Omental fat pad (tissue), 4 donors: Measurements from ENCODE around the gene DDX42. TPM values are rescaled to one million over a fixed set of nuclear protein-coding genes. Genes with fewer than 3 reads are reported as not detected.

Source experiments
- ATAC-seq: fragments of 150-250 bp; one replicate; pipeline ENCODE4 v1.9.1; 2016; ENCODE audit warnings: mild to moderate bottlenecking, moderate library complexity; ENCODE audit not compliant: low FRiP score
- DNase-seq: peaks from one replicate; pipeline ENCODE4 v3.0.0-alpha.2; 2019; ENCODE audit warnings: low spot score
- total RNA-seq, 4 donors: library from RNA; depleted of rRNA; stranded (reverse); fragments of >200 nt; gene quantifications; one replicate each; pipeline ENCODE4 v1.1.0, GENCODE V29; 2016
- TF ChIP-seq, protein P1 (sequence below), 3 donors: fragments of 450-650 bp; IDR thresholded peaks; one replicate each; pipeline ENCODE4 v1.5.1; 2016 to 2017; ENCODE audit warnings: antibody characterized with exemption in 3 of 3, mild to moderate bottlenecking in 3 of 3, moderate library complexity in 2 of 3

Gene DDX42
- total RNA-seq, 4 donors from 2014 or later = 87.2 to 150 (median 112) TPM

DNA sequence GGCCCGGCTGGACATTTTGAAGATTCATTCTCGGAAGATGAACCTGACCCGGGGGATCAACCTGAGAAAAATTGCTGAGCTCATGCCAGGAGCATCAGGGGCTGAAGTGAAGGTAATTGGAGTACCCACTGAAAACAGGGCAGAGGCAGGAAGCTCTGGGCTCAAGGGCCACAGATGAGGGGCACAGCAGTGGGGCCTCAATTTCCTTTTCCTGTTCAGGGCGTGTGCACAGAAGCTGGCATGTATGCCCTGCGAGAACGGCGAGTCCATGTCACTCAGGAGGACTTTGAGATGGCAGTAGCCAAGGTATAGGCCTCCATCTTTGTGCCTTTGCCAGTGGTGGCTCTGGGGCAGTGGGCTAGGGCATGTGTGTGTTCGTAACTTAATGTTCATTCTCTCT lies 57.5 kb downstream of the DDX42 start:
- TF ChIP-seq, protein P1, sequence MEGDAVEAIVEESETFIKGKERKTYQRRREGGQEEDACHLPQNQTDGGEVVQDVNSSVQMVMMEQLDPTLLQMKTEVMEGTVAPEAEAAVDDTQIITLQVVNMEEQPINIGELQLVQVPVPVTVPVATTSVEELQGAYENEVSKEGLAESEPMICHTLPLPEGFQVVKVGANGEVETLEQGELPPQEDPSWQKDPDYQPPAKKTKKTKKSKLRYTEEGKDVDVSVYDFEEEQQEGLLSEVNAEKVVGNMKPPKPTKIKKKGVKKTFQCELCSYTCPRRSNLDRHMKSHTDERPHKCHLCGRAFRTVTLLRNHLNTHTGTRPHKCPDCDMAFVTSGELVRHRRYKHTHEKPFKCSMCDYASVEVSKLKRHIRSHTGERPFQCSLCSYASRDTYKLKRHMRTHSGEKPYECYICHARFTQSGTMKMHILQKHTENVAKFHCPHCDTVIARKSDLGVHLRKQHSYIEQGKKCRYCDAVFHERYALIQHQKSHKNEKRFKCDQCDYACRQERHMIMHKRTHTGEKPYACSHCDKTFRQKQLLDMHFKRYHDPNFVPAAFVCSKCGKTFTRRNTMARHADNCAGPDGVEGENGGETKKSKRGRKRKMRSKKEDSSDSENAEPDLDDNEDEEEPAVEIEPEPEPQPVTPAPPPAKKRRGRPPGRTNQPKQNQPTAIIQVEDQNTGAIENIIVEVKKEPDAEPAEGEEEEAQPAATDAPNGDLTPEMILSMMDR (IDR thresholded peaks at IDR 0.05) = no peak
- DNase-seq = no peak
- ATAC-seq = no peak

DNA sequence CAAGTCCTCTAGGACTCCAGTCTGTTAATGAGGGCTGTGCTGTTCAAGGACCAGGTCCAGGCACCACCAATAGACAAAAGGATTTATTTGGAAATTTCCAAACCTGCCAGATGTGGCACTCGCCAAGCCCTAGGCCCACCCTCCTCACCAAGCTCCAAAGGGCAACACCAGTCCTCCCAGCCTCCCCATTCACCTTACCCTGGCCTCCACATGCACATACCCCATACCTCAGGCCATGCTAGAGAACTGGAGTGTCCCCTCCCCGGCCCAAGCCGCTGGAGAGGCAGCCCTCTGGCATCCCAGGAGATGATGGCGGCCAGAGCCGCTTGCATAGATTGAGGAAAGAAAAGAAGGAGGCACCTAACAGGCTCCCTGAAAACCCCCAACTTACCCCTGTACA lies 58.0 kb downstream of the DDX42 start:
- DNase-seq = no peak
- ATAC-seq = no peak
- TF ChIP-seq, protein P1 (IDR thresholded peaks at IDR 0.05) = no peak

DNA sequence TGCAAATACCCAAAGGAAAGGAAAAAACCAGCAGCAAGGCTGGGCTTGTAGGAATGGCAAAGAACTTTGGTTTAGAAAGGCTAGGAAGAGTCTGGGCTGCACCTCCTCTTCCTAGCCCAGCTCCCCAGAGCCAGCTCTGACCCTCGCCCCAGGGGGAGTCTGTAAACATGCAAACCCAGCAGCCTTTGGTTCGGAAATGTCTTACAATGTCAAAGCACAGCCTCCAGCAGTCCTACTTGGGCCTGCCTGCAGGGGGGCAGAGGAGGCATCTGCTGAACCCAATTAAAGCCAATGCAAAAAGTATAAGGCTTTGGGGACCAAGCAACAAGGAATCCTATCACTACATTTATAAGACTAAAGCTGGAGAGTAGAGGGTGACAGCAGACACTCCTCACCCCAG lies 58.5 kb downstream of the DDX42 start:
- no peak for DNase-seq
- no peak for ATAC-seq
- TF ChIP-seq, protein P1 (IDR thresholded peaks at IDR 0.05) = no peak

DNA sequence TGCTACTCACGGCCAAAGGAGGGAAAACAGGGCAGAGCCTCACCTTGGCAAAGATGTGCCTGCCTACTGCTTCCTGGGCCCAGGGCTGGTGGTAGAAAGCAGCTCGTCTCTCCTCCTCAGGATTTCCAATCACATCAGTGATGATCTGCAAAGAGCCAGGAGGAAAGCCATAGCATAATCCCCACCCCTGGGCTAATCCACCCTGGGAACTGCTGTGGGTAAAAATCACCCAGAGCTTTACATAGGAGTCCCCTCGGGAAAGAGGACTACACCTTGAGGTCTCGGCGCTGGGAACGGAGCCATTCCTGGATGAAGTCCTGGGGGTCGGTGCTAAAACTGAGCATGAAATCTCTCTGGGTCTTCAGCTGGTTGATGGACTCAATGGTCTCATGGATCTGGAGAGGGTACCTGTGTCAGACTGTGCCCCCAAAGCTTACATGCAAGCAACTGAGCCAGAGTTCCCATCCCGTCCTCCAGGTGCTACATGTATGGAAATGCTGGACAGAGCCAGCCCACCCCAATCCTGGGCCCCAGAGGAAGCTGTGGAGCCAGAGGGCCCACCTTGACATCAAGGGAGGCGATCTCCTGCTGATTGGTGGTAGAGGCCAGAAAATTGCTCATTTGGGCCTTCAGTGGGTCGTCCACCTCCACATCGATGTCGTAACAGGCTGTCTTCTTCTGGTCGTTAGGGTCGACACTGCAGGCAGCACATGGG lies 59.2 kb downstream of the DDX42 start:
- ATAC-seq = no peak
- no peak for DNase-seq
- TF ChIP-seq, protein P1 (IDR thresholded peaks at IDR 0.05) = no peak

DNA sequence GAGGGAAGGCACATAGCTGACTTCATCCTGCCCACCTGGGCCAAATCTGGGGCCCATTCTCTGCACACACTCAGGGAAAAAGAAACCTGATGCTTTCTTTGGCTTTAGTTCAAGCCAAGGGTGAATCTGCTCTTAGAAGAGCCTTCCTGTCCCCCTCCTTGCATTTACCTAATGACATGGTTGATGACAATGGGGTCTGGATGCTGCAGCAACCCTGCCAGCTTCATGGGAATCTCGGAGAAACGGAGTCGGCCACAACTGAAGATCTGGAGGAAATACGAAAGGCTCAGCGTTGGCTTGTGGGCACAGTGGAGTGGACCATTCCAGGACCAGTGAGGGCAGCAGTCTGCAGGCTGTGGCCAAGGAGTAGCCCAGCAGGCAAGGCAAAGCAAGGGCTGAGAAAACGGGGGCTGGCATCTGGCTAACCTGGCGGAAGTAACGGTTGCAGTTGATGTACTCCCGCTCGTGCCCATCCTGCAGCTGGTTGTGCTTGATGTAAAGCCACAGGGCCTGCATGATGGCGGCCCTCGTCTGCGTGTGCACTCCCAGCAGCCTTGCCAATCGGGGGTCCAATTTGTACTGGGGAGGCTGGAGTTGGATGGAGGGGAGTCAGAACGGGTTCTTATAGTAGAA lies 59.9 kb downstream of the DDX42 start:
- TF ChIP-seq, protein P1 (IDR thresholded peaks at IDR 0.05) = no peak
- DNase-seq = no peak
- ATAC-seq = no peak

DNA sequence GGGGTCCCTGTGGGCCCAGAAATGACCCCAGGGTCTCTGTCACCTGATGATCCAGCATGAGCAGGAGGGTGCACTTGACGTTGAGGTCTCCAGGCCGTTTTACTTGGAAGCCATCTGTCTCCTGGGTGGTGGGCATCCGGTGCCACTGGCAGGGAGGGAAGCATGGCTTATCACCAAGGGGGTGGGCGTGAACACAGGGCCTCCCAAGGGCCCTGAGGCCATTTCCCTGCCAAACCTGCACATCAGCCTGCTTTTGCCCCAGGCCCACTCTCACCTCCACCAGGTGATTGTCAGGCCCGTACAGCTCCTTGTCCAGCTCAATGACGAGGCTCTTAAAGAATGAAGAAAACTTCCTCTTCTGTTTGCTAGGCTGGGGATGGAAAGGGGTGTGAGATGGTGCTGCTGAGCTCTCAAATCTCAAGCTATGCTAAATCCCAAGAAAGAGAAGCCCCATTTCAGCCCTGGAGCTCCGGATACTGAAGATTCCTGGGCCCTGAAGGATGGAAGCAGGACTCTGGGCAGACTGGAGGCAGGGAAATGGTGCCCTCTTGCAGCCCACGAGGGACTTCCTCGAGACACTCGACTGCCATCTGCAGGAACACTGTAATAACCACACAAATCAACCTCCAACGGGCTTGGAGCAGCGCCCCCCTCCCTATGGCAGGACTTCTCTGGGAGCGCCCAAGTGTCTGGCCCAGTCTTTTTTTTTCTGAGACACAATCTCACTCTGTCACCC lies 60.6 kb downstream of the DDX42 start:
- no peak for ATAC-seq
- TF ChIP-seq, protein P1 (IDR thresholded peaks at IDR 0.05) = no peak
- no peak for DNase-seq
